Pons (tissue), 1 donor: ENCODE results near the gene TMEM219.
"Not testable (repeated sequence)": the region's sequence is repeated elsewhere in the genome, so short reads cannot be mapped to it uniquely, and the experiment has no call there.

Source experiments
- DNase-seq: peaks from one replicate; pipeline ENCODE4 v3.0.0-alpha.2; 2016; ENCODE audit warnings: low spot score

Gene TMEM219

GRCh38 chr16:29961479-29962343 lies at the start of gene TMEM219:
Gene TMEM219, plus strand, starts transcription at chr16:29962079. Its CDS starts 1,065 bp downstream, at chr16:29963144.
- peak; percentile 93 for DNase-seq

DNA sequence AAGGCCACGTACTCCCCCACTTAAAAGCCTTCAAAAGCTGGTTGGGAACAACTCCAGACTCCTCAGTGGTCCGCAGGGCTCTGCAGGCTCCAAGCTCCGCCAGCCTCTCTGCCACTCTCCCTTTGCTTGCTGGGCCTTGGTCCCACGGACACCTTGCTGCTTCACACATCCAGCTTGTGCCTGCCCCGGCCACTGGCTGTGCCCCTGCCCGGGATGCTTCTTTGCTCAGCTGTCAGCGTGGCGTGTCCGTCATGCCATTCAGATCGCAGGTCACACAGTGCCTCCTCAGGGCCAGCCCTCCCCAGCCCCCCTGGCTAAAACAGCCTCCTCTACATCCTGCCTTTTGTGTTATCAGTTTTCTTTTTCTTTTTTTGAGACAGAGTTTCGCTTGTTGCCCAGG lies 49.8 kb upstream of the TMEM219 start:
- no peak for DNase-seq

GRCh38 chr16:29913514-29913913 lies 48.4 kb upstream of the TMEM219 start:
- no peak for DNase-seq

GRCh38 chr16:29915590-29916247 lies 46.2 kb upstream of the TMEM219 start:
- no peak for DNase-seq

- no peak for DNase-seq
Measured at GRCh38 chr16:29916979-29917378, 44.9 kb upstream of the TMEM219 start.

GRCh38 chr16:29920288-29921033 lies 41.4 kb upstream of the TMEM219 start:
- peak; percentile 76 for DNase-seq

GRCh38 chr16:29921034-29921385 lies 40.9 kb upstream of the TMEM219 start:
- no peak for DNase-seq

DNA sequence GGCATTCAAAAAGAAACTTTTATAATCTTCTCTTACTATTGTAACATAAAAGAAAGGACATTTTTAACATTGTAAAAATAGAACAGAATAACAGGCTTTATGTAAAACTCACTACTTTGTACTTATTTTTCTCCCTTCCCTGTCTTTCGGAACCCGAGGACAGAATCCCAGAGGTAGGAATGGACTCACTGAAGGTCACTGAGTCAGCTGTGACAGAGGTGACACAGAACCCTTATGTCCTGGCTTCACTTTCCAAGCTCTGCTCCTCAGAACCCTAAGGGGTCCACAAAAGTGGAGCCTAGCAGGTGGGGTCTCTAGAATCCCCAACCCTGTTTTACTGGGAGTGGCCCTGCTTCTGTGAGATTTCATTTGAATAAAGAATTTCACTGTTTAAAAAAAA lies 39.6 kb upstream of the TMEM219 start:
- DNase-seq: no peak

DNA sequence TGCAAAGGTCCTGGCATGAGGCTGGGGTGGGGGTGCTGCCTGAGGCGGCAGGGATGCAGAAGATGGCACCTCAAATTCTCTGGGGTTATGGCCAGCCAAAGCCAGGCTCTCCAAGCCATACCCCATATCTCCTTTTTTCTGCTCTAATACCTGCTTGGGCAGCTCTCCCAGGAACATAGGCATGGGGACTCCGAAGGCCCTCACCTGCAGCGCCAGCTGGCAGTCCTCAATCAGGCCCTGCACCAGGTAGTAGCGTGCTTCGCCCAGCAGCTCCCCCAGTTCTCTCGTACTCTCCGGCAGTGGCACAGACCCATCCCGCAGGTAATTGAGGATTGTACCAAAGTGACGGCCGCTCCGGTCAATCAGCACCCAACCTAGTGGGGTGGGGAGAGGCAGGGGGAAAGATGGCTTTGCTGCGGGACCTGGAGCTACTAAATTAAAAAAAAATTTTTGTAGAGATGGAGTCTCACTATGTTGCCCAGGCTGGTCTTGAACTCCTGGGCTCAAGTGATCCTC lies 38.8 kb upstream of the TMEM219 start:
- no peak for DNase-seq

- DNase-seq: peak; percentile 25
Measured at GRCh38 chr16:29925105-29925756, 36.6 kb upstream of the TMEM219 start.

GRCh38 chr16:29925781-29926710 lies 35.8 kb upstream of the TMEM219 start, which contains the start of gene KCTD13:
Gene KCTD13, minus strand, starts transcription at chr16:29926226. Its CDS starts 193 bp downstream, at chr16:29926033.
- peak; percentile 85 for DNase-seq

GRCh38 chr16:29926711-29927052 lies 35.2 kb upstream of the TMEM219 start:
- peak; percentile 37 for DNase-seq

DNA sequence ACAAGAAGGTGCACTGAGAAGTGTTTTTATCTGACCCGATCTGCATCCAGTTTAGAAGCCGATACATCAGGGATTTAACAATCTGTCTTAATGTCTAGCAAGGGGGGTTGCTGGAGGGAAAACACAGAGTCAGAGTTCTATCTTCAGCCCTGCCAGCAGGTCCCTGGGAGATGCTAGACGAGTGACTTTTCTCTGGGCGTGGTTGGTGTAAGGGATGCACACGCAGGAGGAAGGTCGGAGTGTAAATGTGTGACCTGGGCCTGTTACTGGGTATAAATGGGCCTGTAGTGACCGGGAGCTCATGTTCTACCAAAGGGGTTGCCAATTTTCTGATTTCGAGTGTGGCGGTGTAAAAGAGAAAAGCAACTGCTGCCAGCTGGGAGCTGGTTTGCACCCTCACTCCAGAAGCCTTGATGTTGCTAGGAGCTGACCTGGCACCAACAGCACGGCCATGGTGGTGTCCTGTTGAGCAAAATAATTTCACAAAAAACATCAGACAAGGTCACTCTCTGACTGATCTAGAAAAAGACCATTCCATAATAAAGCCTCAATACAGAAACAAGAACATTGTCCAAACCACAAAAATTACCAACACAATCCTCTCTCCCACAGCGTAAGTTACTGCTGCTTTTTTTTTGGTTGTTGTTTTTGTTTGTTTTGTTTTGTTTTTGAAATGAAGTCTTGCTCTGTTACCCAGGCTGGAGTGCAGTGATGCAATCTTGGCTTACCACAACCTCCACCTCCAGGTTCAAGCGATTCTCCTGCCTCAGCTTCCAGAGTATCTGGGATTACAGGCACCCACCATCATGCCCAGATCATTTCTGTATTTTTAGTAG lies 34.6 kb upstream of the TMEM219 start:
- peak; percentile 18 for DNase-seq

GRCh38 chr16:29931750-29932149 lies 30.1 kb upstream of the TMEM219 start:
- DNase-seq: not testable (repeated sequence)

- no peak for DNase-seq
Measured at GRCh38 chr16:29940656-29941055, 21.2 kb upstream of the TMEM219 start.

GRCh38 chr16:29943846-29944799 lies 17.8 kb upstream of the TMEM219 start:
- no peak for DNase-seq

DNA sequence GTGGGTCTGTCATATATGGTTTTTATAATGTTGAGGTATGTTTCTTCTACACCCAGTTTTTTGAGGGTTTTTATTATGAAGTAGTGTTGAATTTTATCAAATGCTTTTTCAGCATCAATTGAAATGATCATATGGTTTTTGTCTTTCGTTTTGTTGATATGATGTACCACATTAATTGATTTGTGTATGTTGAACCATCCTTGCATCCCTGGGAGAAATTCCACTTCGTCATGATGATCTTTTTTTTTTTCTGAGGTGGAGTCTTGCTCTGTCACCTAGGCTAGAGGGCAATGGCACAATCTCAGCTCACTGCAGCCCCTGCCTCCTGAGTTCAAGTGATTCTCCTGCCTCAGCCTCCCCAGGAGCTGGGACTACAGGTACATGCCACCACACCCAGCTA lies 14.0 kb upstream of the TMEM219 start:
- DNase-seq: no peak

- no peak for DNase-seq
Measured at GRCh38 chr16:29950806-29951461, 10.9 kb upstream of the TMEM219 start.
